AG10803 (cell line): ENCODE results near the gene CDH4.

ENCODE experiments used
- DNase-seq: peaks from one replicate; pipeline ENCODE4 v3.0.0; 2010; ENCODE audit warnings: low read depth
- H3K4me3 ChIP-seq: 2 replicates; pipeline ENCODE4 v1.5.1; 2011; ENCODE audit warnings: mild to moderate bottlenecking, low read length, control low read depth
- TF ChIP-seq, protein P1 (sequence below): conservative IDR thresholded peaks from 2 replicates; pipeline ENCODE4 v1.5.1; 2011; ENCODE audit warnings: mild to moderate bottlenecking, low read length, control low read depth, inconsistent platforms

CDH4 gene

GRCh38 chr20:61895686-61896057 is 643.6 kb downstream of the CDH4 start:
- no peak overlapping the region for H3K4me3 ChIP-seq
- no peak for DNase-seq
- TF ChIP-seq, protein P1, sequence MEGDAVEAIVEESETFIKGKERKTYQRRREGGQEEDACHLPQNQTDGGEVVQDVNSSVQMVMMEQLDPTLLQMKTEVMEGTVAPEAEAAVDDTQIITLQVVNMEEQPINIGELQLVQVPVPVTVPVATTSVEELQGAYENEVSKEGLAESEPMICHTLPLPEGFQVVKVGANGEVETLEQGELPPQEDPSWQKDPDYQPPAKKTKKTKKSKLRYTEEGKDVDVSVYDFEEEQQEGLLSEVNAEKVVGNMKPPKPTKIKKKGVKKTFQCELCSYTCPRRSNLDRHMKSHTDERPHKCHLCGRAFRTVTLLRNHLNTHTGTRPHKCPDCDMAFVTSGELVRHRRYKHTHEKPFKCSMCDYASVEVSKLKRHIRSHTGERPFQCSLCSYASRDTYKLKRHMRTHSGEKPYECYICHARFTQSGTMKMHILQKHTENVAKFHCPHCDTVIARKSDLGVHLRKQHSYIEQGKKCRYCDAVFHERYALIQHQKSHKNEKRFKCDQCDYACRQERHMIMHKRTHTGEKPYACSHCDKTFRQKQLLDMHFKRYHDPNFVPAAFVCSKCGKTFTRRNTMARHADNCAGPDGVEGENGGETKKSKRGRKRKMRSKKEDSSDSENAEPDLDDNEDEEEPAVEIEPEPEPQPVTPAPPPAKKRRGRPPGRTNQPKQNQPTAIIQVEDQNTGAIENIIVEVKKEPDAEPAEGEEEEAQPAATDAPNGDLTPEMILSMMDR: no peak

DNA sequence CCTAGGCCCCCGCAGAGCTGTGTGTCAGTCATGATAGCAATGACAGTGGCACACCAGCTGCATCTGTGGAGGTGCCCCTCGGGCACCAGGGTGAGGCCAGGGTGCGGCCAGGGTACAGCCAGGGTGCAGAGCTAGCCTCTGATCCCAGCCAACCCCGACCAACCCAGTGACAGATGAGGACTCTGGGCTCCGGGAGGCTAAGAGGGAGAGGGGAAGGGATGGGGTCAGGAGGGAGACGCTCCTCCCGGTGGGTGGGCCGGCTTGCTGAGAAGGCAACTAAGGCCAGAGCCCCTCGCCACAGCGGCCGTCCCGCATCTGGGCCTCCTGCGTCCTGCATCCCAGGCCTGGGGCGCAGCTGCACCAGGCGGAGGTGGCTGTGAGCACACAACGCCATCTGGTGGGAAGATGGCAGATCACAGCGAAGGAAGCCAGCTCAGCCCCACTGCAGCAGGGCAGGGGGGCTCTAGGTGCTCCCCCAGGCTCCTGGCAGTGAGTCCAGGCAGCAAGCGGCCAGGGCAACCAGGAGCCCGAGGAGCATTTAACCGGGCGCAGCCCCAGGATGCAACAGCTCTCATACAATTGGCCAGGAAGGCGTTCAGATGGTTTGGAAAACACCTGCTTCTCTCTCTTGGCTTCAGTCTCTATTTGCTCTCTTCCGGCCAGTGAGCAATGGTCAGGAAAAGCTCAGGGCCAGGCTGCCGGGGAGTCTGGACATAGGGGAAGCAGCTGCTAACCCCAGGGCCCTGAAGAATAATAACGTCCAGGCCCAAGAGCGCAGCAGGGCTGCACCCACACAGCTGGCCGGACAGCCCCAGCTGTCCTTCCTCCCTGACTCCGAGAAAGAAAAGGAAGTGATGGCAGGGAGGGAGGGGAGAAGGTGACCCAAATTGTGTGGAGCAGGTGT is 644.2 kb downstream of the CDH4 start:
- DNase-seq: peak; percentile 45
- H3K4me3 ChIP-seq: no peak overlapping the region
- TF ChIP-seq, protein P1: peak; percentile 80

GRCh38 chr20:61897401-61898295 is 645.6 kb downstream of the CDH4 start:
- H3K4me3 ChIP-seq: no peak overlapping the region
- DNase-seq: no peak
- TF ChIP-seq, protein P1: no peak

DNA sequence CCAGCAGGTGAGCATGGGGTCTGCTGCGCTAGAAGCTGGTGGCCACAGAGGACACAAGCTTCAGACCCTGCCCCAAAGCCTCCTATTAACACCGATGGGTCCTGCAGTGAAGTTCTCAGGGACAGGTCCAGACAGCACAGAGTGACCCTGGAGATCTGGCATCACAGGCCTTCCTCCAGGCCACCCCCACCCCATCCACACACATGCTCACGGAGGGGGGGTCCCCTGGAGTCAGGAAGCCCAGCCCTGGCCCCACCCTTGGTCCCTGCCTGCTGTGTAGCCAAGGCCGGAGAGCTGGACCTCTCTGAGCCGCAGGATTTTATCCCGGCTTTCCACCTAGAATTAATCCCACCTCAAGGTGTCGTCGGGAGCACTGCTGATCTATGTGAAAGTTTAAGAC is 646.3 kb downstream of the CDH4 start:
- TF ChIP-seq, protein P1: no peak
- H3K4me3 ChIP-seq: no peak overlapping the region
- DNase-seq: no peak

DNA sequence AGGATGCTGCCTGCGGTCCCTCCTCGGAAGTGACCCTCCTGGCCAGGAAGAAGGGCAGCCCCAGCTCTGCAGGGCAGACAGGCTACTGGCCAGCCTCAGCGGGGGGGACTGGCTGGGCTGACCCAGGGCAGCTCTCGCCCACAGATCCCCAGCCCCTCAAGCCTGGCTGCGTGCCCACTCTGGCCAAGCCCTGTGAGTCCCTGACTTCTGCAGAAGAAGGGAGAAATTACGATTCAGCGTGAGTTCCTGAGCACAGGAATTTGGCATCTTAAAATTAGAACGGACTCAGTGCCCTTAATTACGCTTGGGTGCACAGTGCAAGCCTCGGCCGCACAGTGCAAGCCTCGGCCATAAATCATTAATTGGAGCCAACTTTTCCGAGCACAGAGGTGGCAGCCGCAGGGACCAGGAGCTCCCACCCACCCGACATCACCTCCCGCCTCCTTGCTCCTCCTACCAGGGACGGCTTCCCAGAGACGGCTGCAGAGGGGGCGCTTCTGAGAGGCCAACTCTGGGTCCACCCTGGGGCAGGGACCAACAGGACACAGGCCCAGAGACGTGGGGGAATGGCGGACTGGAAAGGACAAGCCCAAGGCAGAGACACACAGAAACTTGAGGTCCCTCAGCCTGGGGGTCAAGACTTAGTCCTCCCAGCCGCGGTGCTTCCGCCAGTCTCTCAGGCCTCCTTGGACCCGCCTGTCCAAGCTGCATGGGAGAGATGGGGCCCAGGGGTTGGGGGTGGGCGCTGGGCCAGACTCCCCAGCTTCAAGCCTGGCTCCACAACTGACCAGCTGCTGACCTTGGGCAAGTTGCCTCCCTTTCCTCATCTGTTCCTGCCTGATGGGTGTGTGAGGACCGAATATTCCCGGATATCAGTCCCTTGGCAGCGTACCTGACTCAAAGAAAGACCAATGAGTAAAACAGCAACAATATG is 648.2 kb downstream of the CDH4 start:
- DNase-seq: no peak
- H3K4me3 ChIP-seq: no peak overlapping the region
- TF ChIP-seq, protein P1: no peak

GRCh38 chr20:61900945-61901293 is 648.9 kb downstream of the CDH4 start:
- no peak overlapping the region for H3K4me3 ChIP-seq
- TF ChIP-seq, protein P1: no peak
- DNase-seq: no peak
